HG03280 (cell line): ENCODE data around the gene TMEM176A.

Source experiments
- ATAC-seq: cut with Tn5 transposase; IDR thresholded peaks from one replicate; pipeline ENCODE4 v1.9.1; 2021; ENCODE audit warnings: mild to moderate bottlenecking, moderate library complexity; ENCODE audit not compliant: unreplicated experiment

The TMEM176A gene

DNA sequence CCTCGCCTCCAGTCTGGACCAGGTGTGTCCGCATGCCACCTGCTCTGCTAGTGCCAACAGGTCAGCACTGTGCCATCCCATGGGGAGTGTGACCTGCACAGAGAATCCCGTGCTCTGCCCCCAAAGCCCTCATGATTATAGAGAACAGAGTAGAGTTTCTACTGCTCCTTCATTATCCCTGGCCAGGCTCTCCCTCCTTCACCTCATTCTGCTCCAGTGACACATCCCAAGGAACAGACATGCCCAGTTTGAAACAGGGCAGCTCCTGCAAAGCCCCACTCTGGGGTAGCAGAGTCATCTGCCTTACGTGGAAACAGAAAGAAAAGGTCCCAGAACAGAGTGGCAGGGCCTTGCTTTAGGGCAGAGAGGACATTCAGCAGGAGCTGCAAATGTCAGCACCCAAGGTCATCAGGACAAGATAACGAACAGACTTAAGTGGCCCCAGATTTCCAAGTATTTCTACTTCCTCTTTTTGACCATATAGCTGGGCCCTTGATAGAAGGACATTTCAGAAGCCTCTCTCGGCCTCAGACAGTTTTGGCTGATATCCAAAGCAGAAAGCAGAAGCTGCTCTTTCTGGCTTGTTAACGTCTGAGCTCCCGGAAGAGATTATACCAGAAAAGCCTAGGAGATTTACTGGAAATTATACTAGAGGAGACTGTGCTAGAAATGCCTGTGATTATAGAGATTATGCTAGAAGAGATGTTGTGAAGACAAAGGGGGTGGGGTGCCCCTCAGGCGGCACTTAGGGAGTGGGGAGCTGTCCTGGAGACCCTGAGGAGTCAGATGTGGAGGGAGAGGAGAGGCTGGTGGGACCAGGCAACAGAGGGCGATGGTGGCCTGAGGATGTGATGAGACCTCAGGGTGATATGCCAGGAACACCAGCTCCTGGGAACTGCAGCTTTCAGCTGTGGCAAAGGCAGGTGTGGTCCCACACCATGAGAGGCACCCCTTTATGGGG is 13.0 kb upstream of the TMEM176A start:
- ATAC-seq, result peak; percentile 46

DNA sequence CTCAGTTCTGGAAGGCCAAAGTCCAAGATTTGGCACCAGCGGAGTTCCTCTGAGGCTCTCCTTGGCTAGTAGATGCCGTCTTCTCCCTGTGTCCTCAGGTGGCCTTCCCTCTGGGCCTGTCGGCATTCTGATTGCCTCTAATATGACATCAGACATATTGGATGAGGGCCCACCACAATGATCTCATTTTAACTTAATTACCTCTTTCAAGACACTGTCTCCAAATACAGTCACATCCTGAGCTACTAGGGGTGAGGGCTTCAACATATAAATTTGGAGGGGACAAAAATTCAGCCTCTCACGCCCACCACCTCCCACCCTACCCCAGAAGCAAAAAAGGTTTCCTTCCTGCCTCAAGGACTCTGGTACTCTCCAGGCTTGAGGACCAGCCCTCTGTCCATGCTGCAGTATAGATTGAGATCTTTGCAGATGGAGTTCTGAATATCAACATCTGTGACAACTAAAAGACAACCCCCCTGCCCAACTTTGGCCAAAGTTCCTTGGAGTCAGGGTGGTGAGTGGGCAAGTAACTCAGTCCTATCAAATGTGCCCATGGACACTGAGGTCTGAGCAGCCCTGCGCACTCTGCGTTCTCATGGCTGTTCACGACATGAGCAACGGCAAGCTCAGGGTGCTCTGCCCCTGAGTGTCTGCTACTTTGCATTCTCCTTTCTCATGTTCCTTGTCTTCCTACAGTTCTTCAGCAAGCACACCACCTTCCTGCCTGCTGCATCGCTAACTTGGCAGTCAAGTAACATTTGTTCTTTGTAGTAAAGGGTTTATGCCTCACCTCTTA is 11.9 kb upstream of the TMEM176A start:
- no peak for ATAC-seq

DNA sequence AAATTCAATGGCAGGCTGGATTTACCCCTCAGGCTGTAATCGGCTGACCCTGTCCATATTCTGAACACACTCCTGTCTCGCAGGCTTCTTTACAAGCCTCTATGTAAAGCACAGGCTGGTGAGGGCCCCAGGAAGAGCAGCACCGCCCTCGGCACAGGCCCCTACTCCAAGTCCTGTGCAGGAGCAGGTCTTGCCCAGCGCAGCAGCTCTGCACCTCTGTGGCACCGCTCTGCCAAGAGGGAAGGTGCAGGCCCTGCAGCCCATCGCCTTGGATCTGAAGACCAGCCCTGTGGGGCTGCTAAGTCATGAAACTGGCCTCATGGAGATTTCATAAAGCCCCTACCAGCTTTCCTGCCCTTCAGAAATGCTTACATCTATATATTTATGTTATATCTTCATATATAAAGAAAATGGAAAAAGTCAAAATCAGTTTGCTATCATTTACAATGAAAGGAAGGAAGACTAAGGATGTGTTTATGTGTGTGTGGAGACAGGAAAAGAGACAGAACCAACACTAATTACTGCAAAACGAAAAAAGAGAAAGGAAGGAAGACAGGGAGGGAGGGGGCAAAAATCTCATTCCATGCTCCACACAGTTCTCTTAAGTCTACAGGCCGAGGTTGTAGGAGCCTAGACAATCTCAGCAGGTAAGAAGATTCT is 10.0 kb upstream of the TMEM176A start:
- ATAC-seq, result no peak

DNA sequence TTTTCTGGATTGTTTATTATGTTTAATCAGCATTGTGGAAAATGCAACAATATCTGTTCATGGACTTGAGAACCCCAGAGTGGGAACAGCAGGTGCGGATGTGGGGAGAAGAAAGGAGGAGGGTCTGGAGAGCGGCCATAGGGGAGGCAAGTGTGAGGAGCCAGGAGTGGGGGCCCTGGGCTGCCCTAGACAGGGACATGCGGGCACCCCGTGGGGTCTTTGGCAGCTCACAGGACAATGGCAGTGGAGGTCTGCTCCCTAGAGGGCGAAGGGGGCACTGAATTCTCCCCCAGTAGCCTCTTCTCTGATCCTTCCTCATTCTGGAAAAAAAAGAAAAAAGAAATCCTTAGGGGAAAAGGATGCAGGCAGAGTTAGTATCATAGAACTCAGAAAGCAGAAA is 9.3 kb upstream of the TMEM176A start:
- ATAC-seq, result no peak

DNA sequence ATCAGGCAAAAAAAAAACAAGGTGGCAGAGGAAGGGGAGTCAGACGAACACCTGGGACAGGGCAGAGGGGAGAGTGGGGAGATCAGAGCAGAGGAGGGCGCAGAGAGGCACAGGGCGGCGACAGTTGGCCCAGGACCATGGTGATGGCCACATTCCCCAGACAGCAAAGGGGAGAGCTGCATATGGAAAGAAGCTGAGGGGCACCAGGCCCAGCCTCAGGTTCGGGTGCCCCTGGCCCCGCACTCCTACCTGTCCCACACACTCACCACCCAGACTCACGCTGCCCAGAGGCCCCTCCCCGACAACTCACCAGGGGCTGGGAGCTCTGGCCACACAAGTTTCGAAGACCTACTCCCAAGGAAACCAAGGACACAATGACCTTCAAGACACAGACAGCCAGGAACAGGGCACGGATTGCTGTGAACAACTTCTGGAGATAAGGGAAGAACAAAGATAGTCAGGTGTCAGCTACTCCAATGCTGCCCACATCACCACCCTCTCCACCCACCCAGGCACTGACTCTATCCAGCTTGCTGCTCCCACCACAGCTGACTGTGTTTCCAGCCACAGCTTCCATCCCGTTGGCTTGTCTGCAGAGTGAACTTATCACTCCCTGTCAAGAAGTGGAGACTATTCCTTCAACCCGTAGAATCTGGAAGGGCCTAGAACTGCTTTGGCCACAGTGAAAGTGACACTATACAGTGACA is 8.7 kb upstream of the TMEM176A start:
- ATAC-seq, result no peak

DNA sequence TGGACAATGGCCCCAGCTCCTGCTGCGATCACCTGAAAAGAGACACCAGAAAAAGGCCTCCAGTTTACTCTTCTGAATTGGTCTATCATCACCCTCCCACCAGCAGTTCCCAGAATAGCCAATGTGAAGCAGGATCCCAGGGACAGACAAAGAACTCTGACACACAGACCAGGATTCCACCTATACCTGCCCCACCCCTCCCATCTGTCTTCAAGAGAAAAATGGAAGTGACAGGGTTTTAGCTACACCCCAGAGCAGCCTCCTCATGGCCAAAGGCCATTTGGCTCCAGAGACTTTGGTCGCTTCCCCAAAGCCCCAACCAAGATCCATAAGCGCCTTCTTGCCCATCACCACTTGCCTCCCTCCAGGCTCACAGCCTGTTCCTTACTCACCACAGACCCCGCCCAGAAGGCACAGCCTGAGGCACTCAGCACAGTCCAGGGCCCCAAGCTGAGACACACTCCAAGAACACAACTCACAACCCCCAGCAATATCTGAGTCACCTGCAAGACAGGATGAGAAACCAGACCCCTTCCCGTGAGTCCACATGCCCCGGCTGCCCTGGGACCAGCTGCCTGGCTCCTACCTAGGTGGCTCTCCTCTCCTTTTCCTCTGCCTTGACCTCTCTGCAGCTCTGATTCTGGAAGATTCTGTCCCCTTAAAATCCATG is 6.9 kb upstream of the TMEM176A start:
- ATAC-seq, result no peak

DNA sequence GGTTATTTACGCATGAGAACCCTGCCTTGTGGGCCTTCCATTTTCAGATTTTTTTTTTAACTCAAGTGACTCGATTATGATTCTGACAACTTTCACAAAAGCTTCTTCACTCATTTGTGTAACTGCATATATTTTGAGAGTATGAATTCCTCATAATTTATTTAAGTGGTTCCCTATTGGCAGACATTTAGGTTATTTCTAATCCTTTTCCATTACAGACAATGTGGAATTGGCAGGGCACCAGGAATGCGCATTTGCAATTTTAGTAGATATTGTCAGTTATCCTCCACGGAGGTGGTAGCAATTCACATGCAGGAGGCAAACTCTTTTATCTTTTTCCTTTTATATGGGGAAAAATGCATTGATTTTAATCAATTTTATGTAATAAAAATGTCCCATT is 2.9 kb upstream of the TMEM176A start:
- no peak for ATAC-seq

DNA sequence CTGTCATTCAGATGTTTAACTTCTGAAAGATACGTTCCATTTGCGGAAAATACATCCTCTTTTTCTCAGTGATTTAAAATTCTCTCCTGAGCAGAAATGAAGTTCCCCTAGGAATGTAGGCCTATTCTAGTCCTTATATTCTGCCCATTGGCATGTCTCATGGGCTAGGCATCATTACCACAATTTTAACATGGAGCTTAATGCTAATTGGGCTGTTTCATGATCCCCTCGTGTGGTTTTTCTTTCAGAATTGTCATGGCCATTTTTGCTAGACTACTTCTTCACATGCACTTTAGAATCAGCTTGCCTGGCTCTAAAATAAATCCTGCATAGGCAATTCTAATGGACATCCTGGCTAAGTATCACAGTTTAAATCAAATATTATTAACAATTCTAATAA is 1.4 kb upstream of the TMEM176A start:
- ATAC-seq, result no peak

DNA sequence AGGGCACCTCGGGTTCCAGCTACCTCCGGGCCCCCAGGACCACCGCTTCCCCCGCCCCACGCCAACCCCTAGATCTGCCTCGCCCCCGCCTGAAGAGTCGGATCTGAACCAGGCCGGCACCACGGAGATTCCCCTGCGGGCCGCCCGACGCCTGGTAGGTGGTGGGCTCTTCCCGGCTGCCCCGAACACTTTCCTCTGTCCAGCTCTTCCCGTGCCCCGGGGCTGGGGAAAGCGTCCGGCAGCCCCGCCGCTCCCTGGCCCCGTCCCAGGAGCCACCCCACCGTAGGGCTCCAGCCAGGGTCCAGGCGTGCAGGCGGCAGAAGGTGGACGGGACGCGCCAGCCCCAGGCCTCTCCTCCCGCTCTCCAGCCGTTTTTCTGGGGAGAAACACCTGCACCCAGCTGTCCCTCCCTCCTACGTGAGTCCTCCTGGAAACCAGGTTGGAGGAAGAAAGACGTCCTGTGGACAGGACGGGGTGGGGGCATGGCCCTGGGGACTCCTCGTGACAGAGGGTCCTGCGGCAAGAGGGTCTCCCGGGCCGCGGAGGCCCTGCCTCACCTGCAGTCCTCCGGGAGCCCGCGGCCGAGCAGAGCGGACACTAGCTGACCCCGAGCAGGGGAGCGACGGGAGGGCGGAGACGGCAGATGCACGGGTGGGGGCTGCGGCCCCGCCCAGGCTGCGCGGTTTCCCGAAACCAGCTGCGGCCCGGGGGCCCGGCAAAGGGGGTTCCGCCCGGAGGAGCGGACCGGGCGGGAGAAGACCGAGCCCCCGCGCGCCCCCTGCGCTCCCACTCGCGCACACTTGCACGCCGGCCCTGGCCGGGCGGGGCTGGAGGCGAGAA is 608 bp upstream of the TMEM176A start, which contains the start of gene TMEM176B:
Gene TMEM176B (minus strand): TSS at position 624 of the 840 bp plus-strand sequence. CDS start 3,795 bp downstream, outside the sequence.
- ATAC-seq, result no peak

DNA sequence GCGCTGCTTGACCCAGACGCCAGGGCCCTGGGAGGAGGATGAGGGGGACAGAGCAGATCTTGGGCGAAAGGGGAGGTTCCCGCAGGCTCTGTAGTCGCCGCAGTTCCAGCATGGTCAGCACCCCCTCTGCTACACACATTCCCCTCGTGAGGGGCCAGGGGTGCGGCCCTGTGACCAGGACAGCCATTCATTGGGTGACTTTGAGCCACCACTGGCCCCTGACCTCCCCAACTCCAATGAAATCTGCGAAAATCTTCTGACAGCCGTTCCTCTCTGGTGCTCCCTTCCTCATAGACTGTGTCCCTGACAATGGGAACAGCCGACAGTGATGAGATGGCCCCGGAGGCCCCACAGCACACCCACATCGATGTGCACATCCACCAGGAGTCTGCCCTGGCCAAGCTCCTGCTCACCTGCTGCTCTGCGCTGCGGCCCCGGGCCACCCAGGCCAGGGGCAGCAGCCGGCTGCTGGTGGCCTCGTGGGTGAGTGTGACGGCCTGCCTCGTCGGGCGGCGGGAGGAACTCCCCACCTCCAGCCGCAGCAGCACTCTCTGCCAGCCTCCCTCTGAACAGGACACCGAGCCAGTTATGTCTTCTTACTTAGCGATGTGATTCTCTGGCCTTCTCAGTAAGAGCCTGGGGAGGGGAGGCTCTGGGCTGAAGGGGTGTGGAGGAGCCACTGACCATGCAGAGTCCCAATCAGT is 825 bp downstream of the TMEM176A start:
- ATAC-seq, result no peak

DNA sequence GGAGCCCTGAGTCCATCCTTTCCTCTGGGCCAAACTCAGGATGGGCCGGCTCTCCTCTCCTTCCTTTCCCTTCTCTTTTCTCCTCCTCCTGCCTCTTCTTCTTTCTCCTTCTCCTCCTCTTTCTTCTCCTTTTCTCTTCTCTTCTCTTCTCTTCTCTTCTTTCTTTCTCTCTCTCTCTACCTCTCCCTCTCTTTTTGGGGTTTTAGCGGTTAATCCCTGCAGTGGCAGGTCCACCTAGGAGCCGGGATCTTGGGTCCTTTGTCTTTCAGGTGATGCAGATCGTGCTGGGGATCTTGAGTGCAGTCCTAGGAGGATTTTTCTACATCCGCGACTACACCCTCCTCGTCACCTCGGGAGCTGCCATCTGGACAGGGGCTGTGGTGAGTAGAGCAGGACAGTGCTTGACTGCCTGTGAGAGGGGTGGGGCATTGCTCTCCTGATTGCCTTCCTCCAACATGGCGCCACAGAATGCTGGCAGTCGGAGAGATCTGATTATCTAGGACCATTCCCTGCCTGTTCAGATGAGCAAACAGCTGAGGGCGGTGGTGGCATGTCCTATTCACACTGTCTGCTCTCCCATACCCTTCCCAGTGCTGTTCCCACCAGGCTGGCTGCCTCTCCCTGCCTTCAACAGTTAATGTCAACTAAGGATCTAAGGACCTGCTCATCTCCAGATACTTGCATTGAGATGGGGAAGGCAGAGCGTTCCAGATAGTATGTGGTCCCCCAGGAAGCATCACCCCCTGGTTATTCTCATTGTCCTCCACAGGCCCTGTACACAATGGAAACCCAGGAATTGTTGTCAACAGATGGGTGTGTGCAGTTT is 1.6 kb downstream of the TMEM176A start:
- ATAC-seq, result no peak

DNA sequence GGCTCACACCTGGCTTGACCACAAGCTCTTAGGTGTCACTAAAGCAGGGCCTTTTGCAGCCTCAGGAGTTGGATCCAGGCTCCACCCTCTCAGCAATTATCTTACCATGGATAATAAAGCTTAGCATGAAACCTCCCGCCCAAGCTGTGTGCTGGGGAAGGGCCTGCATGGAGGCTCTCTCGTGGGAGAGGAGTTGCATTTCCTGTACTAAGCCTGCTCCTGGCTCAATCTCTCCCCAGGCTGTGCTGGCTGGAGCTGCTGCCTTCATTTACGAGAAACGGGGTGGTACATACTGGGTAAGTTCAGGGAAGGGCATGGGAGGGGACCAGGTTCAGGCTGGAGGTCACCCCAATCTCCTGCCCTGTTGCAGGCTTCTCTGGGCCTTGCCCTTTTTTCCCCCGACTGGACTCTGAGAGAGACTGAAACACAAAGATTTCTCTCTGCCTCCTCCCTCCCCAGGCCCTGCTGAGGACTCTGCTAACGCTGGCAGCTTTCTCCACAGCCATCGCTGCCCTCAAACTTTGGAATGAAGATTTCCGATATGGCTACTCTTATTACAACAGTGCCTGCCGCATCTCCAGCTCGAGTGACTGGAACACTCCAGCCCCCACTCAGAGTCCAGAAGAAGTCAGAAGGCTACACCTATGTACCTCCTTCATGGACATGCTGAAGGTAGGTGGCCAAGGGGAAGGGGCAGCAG is 2.7 kb downstream of the TMEM176A start:
- no peak for ATAC-seq

DNA sequence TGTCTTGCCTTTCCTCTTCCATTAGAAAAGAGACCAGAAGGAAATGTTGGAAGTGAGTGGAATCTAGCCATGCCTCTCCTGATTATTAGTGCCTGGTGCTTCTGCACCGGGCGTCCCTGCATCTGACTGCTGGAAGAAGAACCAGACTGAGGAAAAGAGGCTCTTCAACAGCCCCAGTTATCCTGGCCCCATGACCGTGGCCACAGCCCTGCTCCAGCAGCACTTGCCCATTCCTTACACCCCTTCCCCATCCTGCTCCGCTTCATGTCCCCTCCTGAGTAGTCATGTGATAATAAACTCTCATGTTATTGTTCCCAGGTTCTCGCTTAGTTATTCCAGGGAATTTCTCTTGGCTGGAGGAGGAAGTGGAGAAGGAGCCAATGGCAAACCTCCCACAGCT is 4.2 kb downstream of the TMEM176A start:
- no peak for ATAC-seq

DNA sequence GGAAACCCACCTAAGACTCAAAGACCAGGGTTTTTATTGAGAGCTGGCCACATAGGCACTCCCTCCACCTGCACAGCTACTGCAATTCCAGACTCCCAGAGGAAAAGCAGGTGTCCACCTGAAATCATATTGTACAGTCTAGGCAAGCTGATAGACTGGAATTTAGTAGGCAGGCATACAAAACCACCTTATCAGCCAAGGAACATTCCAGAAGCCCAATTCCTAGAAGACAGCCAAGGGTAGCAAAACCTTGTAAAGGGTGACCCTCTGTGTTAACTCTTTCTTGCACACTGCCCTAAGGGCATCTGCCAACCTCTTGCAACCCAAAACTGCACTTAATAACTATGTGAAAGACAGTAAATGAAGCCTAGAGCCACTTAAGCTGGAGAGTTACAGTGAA is 5.3 kb downstream of the TMEM176A start:
- ATAC-seq, result no peak

DNA sequence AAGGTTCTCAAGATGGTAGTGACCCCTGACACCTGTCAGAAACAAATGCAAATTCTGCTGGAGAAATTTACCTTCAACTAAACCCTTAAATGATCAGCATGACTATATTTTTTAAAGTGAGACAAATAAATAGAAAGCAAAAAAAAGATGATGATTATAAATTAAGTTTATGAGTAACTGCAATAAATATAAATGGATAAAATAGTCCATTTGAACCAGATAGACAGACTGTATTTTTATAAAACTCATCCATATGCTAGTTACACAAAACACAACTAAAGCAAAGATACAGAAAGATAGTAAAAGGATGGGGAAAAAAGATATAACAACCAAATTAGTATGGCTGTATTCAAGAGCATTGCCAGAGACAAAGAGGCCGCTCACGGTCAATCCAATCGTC is 5.9 kb downstream of the TMEM176A start:
- ATAC-seq, result no peak

DNA sequence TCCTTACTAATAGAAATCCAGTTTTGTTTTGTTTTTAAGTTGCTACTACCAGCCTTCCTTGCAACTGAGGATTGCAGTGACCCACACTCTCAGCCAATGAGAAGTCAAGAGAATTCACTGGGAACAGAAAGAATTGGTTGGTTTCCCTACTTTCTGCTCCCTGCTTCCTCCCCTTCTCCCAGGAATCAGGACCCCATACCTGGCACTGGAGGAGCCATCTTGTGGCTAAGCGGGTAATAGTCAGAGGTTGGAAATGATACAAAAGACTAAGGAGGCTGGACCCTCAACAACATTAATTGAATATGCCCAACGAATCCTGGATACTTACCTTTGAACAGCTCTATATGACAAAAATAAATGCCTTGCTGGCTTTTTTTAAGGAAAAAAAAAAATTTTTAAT is 6.3 kb downstream of the TMEM176A start:
- no peak for ATAC-seq
